Stimulated activated CD4-positive, alpha-beta T cell treated with anti-CD3 and anti-CD28 coated beads, Interleukin-15, amount 100 ng/mL, for 48 hours (primary cell): Measurements from ENCODE around the gene EMID1.
"Not testable (repeated sequence)": the region's sequence is repeated elsewhere in the genome, so short reads cannot be mapped to it uniquely, and the experiment has no call there.

Source experiments
- DNase-seq, 2 donors: peaks; one replicate each; pipeline ENCODE4 v3.0.0-alpha.2; 2020; ENCODE audit warnings: low read depth in 2 of 2

The EMID1 gene

DNA sequence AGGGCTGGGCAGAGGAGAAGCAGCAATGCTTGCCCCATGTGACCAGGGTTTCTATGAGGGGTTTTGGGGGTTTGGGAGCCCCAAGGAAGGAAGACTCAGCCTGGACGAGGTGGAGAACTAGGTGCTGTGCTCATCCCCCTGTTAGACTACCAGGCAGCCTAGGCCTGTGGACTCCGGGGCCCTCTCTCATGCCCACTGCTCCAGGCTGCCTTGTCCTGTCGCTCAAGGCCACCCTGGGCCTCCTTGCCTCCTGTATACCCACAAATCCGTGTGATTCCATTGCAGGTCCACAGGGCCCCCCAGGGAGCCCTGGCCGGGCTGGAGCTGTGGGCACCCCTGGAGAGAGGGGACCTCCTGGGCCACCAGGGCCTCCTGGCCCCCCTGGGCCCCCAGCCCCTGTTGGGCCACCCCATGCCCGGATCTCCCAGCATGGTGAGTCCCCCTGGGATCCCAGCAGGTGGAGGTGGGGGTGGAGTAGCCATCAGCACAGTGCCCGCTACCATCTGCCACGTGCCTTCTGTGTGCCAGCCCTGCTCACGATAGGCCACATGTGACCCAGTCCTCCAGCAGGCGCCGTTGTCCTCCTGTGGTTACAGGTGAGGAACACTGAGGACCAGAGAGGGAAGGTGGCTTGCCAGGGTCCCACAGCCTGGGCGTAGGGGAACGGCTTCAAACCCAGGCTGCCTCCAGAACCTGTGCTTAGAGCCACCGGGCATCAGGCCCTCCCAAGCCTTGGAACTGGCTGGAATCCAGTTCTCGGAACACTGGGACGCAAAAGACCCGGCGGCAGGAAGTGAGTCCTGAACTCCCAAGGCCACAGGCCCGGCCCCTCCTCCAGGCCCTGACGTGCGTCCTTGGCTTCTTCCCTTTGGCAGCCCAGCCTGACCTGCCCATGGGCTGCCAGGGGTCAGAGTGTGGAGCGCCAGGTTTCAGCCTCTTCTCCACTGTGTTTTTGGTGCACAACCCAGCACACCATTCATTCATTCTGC lies 26.6 kb downstream of the EMID1 start:
- DNase-seq, result no peak

DNA sequence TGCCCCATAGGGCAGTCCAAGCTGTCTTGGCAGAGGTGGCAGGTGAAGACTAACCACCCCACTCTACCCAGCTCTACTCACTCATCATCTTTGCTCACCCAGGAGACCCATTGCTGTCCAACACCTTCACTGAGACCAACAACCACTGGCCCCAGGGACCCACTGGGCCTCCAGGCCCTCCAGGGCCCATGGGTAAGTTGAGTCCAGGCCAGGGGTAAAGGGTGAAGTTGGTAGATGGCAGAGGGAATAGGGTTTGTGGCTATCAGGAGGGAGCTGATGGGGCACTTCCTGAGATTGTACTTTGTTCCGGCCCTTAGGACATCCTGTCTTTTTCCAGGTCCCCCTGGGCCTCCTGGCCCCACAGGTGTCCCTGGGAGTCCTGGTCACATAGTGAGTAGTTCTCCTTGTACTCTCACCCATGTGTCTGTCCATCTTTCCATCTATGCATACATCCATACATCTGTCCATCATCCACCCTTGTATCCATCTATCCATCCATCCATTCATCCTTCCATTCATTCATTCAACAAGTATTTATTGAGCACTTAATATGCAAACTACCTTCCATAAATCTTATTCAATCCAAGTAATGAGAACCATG lies 27.7 kb downstream of the EMID1 start:
- no peak for DNase-seq

DNA sequence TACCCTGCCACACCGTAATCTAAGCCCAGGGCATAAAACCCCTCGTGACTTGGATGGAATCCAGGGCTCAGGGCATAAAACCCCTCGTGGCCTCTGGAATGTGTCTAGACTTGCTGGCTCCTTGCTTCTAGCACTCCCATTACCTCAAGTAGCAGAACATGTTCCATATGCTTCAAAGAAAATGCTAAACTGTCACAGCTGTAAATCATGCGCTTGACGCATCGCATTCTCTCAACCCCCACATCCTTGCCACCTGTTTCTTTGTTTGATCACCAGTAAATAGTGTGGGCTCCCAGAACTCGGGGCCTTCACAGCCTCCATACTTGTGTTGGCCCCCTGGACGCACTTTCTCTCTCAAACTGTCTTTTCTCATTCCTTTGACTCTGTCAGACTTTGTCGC lies 34.8 kb downstream of the EMID1 start:
- not testable (repeated sequence) for DNase-seq

DNA sequence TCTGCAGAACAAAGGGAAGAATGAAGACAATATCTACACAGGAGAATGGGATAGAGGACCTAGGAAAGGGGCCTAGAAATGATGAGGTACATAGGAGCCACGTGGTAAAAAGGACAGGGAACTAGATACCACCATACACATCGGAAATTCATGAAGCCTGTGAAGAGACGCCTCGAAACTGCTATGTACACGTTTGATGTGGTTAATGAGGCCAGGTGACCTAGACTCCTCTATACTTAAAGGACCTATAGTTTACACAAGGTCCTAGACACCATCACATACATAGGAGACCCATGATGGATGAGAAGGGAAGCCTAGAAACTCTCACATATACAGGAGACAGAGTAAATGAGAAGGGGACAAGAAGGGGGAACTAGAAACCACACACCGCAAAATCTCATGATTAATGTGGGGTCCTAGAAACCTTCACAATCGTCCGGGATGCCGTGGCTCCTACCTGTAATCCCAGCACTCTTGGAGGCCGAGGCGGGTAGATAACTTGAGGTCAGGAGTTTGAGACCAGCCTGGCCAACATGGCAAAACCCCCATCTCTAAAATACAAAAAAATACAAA lies 38.3 kb downstream of the EMID1 start:
- no peak for DNase-seq

DNA sequence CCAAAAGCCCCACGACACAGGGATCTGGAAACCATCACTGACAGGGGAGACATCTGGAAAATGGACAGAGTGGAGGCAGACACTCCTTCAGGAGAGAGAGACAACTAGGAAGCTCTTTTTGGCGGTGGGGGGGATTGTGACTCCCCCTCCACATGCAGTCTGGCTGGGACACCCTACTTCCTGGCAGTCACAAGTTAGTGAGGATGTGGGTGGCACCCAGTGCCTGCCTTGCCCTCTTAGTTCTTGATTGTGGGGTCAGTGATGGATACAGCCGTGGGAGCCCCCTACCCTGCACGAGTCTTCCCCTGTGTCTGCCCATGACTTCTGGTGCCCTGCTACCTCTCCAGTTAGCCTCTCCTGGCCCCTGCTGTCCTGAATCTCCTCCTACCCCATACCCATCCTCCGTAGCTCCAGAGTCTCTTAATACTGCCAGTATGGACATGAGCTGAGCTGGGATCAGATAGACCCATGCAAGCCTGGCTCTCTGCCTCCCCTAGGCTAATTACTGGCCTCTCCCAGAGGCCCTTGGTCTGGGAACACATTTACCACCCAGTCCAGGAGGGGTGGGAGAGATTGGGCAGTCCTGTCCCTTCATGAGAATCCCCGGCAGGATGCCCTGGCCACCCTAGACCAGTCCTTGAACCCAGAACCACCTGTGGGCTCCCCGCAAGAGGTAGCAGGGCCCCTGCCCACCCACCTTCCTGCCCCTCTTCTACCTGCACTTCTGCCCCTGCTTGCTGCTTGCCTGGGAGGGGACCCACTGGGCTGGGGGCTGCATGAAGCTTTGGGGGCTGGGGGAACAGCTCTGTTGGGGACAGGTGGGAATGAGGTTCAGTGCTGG lies 39.3 kb downstream of the EMID1 start:
- DNase-seq, result no peak

DNA sequence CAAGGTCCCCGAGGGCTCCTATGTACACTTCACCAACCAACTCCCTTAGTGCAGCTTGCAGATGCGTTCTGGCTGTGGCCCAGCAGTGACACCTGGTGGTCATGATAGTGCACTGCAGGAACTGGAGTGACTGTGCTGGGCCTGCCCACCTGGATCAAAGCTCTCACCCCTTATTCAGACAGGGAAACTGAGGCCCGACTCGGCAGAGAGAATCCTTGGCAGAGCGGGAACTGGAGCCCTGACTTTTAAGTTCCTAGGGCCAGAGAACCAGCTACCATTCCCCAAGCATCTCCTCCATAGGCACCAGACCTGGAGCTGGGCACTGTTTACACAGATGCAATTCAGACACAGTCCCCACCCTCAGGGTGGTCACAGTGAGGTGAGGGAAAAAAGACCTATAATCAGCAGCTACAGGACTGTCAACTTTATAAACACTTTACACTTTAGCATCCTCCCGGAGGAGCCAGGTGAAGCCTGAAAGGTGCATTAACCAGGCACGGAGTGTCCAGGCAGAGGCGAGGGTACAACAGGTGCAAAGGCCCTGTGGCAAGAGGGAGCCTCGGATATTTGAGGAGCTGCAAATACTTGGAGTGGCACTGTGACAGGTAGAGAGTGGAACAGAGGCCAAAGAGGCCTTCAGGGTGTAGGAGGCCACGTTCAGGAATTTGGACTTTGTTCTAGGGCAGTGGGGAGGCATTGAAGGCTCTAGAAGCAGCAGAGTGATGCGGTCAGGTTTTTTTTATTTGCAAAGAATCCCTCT lies 40.1 kb downstream of the EMID1 start:
- peak; percentile 47 to 53 for DNase-seq

DNA sequence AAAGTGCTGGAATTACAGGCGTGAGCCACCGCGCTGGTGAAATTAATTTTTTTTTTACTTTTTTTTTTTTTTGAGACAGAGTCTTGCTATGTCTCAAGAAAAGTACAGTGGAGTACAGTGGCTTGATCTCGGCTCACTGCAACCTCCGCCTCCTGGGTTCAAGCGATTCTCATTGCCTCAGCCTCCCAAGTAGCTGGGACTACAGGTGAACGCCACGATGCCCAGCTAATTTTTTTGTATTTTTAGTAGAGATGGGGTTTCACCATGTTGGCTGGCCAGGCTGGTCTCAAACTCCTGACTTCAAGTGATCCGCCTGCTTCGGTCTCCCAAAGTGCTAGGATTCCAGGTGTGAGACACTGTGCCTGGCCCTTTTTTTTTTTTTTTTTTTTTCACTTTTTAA lies 42.2 kb downstream of the EMID1 start:
- DNase-seq, result not testable (repeated sequence)

DNA sequence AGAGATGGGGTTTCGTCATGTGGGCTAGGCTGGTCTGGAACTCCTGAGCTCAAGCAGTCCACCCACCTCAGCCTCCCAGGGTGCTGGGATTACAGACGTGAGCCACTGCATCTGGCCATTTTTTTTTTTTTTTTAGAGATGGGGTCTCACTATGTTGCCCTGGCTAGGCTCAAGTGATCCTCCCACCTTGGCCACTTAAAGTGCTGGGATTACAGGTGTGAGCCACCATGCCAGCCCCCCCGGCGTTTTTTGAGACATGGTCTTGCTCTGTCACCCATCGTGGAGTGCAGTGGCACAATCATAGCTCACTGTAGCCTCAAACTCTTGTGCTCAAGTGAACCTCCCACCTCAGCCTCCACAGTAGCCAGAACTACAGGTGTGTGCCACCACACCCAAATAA lies 45.6 kb downstream of the EMID1 start:
- DNase-seq, result no peak

DNA sequence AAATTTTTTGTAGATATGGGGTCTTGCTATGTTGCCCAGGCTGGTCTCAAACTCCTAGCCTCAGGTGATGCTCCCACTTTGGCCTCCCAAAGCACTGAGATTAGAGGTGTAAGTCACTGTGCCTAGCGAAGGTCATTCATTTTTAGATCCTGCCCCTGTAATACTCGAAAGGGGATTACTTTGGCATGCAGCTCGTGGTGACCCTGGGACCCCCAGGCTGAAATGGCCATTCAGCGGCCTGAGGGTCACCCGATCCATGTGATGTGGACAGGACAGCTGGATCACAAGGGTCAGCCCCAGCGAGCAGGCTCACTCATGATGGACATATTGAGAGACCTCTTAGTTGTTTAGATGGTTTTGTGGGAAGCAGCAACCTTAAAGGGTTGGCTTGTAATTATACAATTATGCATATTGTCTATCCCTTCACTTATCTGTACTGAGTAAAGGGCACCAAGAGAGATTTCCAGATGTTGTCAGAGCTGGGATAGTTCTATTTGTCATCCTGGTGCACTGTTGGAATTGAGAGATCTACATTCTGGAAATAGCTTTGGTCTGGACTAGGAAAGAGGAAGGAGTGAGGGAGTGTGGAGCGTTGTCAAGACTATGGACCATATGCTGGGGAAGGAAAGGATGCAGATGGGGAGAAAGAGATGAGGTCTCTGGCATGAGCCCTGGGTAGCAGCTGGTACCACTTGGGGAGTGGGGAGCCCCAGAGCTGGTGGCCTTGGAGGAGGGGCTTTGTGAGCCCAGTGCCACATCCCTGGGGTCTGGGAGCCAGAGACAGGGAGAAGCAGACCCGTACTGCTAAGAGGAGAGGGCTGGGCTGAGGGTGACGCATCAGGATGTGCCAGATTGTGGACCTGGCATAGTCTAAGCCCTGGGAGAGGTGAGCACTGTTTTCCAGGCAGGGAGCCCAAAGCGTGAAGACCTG lies 46.5 kb downstream of the EMID1 start:
- DNase-seq, result no peak

DNA sequence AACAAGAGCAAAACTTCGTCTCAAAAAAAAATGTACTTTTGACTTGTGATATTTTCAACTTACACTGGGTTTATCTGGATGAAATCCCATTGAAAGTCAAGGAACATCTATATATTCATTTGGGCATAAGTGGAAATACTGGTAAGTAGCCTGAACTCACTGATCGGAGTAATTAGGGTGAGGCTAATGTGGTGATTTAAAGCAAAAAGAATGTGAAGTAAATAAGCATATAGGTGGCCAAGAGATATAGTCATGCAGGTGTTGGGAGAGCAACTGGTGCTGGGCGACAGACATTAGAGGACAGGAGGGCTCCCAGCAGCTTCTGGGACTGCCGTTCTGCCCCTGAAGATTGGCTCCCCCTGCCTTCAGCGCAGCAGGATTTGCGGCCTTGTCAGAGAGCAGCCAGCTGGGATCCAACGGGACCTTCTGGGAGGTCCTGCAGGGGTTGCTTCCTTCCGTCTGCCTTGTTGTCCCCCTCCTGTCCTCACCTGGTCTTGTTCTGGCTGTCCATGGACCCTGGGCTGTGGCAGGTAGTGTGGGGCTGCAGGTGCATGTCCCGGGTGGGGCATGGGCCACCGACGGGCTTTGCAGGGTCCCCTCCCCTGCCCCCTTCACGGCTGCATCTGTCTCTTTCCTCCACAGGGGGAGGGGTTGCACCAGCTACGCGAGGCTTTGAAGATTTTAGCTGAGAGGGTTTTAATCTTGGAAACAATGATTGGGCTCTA lies 48.0 kb downstream of the EMID1 start:
- no peak for DNase-seq

DNA sequence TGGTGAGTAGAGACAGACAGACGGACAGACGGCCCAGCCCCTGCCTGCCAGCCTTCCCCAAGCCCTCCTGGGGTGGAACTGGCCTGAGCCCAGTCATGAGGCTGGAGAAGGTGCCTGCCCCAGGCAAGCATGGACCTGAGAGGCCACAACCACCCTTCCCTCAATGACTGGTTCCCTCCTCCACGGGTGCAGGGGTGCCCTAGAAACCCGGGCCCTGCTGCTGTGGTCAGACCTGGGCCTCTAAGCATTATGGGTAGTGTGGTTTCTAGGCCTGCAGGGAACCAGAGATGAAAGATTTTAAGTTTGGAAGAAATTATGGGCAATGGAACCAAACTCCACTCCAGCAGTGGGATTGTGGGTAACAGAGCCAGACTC lies 48.6 kb downstream of the EMID1 start:
- no peak for DNase-seq

DNA sequence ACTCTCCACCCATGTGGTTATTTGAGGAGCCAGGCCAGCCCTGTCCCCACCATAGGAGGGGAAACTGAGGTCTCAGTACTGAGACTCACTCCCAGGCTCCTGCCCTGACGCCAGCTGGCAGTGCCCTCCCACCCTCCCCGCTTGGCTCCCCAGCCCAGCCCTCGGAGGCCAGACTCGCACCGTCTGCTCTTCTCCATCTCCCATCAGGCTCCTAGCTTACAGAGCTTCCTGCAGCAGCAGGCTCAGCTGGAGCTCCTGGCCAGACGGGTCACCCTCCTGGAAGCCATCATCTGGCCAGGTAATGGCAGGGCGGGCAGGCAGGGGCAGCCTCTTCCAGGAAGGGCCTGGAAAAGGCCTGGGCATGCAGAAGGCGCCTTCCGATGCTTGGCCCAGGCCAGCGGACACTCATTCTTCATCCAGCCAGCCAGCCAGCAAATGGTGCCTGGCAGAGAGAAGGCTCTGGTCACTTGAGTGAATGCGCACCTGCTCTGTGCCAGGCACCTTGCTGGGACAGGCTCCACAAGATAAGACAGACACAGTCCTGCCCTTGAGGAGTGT lies 49.4 kb downstream of the EMID1 start:
- DNase-seq, result no peak

DNA sequence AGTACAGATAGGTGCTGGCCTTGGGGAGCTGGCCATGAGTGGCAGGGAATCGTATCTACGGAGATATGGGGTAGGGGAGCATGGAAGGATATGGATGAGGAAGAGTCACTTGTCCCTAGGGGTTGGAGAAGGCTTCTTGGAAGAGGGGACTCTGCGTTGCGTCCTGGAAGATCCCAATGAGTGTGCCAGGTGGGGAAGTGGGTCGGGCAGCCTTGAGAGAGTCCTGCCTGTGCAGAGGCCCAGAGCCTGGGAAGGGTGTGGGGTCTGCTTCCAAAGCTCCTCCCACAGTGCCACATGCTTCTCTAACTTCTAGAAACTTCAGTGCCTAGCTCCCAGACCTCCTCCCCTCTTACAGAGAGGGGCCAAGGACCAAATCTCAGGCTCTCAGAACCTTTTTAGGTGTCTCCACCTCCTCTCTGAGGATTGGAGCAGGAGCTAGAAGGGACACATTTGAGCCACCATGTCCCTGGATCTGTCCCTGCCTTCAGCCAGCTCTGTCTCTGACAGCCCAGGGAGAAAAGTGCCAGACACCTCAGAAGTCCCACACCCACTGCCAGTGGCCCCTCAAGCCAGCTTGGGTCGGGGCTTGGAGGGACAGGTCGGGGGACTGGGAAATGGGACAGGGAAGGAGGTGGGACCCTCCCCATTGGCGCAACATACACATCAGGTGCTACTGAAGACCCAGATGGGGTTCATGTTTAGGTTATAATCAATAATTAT lies 51.1 kb downstream of the EMID1 start:
- DNase-seq, result no peak

DNA sequence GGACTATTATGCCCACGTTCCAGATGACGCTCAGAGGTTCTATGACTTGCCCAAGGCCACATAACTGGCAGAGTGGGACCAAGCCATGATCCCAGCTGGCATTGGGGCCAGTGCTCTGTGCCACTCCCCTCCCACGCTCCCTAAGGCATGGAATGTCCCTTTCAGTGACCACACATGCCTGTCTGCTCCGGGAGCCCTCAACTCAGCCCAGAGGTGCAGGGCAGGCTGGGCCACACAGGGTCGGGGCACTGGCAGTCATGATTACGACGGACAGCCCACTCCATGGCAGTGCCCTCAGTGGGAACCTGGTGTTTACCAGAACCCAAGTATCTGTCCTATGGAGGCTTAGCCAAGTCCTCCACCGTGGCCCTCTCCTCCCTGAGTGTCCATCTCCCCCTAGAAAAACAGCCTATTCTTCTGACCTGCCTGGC lies 52.1 kb downstream of the EMID1 start:
- DNase-seq, result no peak

DNA sequence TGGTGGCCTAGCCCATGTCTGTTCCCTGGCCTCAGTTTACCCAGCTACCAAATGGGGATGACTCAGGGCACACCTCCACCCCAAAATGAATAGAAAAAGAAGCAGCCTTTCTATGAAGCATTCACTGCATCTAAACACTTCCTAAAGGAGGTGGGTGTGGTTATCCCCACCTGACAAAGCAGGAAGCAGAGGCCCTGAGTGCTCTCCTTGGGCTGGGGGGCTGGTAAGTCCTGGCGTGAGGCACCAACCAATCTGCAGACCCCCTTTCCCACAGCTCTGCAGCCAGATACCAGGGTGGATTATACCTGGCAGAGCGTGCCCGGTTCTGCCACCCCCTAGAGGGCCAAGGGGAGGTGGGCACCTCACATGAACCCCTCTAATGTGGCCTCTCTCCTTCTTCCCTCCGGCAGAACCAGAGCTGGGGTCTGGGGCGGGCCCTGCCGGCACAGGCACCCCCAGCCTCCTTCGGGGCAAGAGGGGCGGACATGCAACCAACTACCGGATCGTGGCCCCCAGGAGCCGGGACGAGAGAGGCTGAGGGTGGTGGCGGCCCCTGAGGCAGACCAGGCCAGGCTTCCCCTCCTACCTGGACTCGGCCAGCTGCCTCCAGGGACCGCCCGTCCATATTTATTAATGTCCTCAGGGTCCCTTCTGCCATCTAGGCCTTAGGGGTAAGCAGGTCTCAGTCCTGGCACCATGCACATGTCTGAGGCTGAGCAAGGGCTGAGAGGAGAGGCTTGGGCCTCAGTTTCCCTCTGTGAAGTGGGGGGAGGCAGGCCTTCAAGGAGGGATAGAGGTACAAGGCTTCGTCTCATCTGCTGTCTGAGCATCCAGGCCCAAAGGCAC lies 52.9 kb downstream of the EMID1 start:
- DNase-seq, result no peak

DNA sequence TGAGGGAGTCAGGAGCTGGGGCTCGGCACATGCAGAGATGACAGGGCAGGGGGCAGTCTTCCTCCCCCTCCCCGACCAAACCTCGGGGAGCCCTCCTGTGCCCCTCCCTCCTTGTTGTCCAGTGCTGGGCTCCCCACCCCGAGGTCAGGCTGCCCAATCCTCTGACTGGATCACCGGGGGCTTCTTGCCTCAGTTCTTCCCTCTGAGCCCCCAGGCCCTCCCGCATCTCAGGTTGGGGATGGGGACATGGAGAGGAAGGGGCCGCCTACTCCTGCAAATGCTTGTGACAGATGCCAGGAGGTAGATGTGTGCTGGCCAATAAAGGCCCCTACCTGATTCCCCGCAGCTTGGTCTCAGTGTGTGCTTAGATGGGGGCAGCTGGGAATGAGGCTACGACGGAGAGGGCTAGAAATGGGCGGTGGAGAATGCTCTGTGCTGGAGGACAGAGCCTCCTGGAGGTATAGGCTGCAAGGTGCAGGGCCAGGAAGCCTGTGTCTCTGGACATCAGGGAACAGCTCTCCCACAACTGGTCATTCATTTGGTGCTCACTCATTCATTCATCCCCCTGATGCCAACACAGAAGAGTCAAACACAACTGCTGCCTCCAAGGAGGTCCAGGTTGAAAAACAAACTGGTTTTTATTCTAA lies 53.7 kb downstream of the EMID1 start:
- DNase-seq, result no peak

DNA sequence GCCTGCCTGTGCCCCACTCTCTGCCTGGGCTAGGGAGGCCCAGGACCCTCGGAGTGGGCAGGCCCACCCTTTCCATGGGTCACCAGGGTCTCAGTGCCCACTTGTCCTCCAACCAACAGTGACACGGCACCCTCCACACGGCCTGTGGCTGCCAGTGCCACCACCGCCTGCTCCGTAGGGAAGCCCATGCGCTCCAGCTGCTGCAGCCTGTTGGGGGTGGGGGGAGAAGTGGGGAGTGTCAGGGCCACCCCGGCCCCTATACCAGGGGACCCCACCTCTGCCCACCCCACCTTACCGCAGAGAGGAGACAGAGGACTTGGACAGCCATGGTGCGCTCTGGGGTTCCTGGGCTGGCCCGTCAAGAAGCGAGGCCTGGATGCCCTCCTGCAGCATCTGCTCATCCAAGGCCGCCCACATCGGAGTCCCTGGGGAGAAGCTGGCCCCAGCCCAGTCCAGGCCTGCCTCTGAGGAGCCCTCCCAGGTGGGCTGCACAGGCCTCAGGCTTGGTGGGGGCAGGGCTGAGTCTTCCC lies 54.4 kb downstream of the EMID1 start:
- DNase-seq, result no peak
